Body of pancreas (tissue), 4 donors: Measurements from ENCODE around the gene ANGPTL2. TPM values are rescaled to one million over a fixed set of nuclear protein-coding genes. Genes with fewer than 3 reads are reported as not detected.

Experiments
- ATAC-seq: fragments of 150-250 bp; one replicate; pipeline ENCODE4 v1.9.1; 2016
- DNase-seq, 4 donors: peaks; one replicate each; pipeline ENCODE4 v3.0.0-alpha.2; 2019
- H3K27ac ChIP-seq, 4 donors: fragments of 200-600 bp; sonication (generic); 1 replicate in 3 of 4; 2 replicates in 1 of 4; pipeline versions ENCODE4 v1.5.1 to v1.6.1; 2016 to 2019; ENCODE audit warnings: mild to moderate bottlenecking in 1 of 4, mixed read lengths in 1 of 4, moderate library complexity in 1 of 4
- H3K27me3 ChIP-seq, 2 donors: fragments of 200-600 bp; sonication (generic); one replicate each; pipeline ENCODE4 v1.6.0; 2016; ENCODE audit warnings: mild to moderate bottlenecking in 1 of 2
- H3K36me3 ChIP-seq, 2 donors: fragments of 200-600 bp; sonication (generic); replicated peaks in 1 of 2; 2 replicates each; pipeline ENCODE4 v1.5.1; 2016; ENCODE audit warnings: low read depth in 2 of 2; ENCODE audit not compliant: insufficient read depth in 1 of 2
- H3K4me1 ChIP-seq: fragments of 200-600 bp; sonication (generic); one replicate; pipeline ENCODE4 v1.6.0; 2016
- H3K4me3 ChIP-seq, 2 donors: fragments of 200-600 bp; sonication (generic); 1 replicate in 1 of 2; 2 replicates in 1 of 2; pipeline ENCODE4 v1.5.1; 2016 to 2019
- H3K9me3 ChIP-seq, 3 donors: fragments of 200-600 bp; sonication (generic); 1 replicate in 2 of 3; 2 replicates in 1 of 3; pipeline ENCODE4 v1.5.1; 2016
- CTCF ChIP-seq, 7 experiments: fragments of 450-650 bp in 4 of 7; fragments of 200-600 bp in 3 of 7; sonication (generic) in 3 of 7; IDR thresholded peaks; one replicate each; pipeline ENCODE4 v1.5.1; 2016 to 2019; ENCODE audit warnings: antibody characterized with exemption in 7 of 7
- POLR2A ChIP-seq, 3 donors: fragments of 450-650 bp; IDR thresholded peaks; one replicate each; pipeline ENCODE4 v1.6.1; 2016; ENCODE audit warnings: antibody characterized with exemption in 3 of 3, mild to moderate bottlenecking in 2 of 3
- WGBS, 2 donors: methylation state at CpG; one replicate each; pipeline ENCODE4 v1.1.5; 2017; 5-methylcytosine and 5-hydroxymethylcytosine counted together
- intact Hi-C: fragments of 100-400 bp; cut with DNase I; formaldehyde crosslinking; loops from one replicate; pipeline ENCODE4 v1.15.1; 2023
- total RNA-seq, 2 donors: library from RNA; depleted of rRNA; stranded (reverse); fragments of >200 nt; gene quantifications; one replicate each; pipeline ENCODE4 v1.1.0, GENCODE V29; 2016

ANGPTL2 gene
- total RNA-seq, 2 donors from 2014 or later = 3.1 to 7.6 TPM

DNA sequence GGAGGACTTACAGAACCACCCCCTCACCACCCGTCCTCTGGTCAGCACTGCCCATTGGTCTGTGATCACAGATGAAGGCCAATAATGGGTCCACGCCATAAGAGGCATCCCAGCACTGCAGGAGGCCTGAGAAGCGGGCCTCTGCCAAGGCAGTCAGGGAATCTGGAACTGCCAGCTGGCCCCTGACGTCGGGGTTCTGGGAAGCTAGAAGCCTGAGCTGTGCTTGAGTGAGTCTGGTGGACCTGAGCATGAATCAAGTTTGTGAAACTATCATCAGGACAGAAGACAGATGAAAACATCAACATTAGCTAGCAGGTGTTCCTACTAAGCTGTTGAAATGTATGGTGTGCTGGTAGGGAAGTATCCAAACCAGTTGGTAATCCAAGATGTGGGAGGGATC lies 7.8 kb downstream of the ANGPTL2 start:
- Histone ChIP-seq H3K9me3 (no peaks in the 10 kb centered on the region), H3K36me3 (no peaks in the 10 kb centered on the region), H3K27me3 (no peaks in the 10 kb centered on the region), H3K4me3 (no peak overlapping the region), H3K4me1 (peaks cover 6% of the 10 kb centered on the region), H3K27ac (no peak overlapping the region)
- TF ChIP-seq CTCF (IDR thresholded peaks at IDR 0.05) (no peak), POLR2A (IDR thresholded peaks at IDR 0.05) (no peak)
- intact Hi-C loops = no loop called here
- DNase-seq (no peak), ATAC-seq (no peak)
- 91 to 94% methylated on average over 5 of the region's 5 CpGs for whole genome bisulfite sequencing, 2 donors

- Histone ChIP-seq H3K27me3 (no peaks in the 10 kb centered on the region), H3K36me3 (no peaks in the 10 kb centered on the region), H3K4me3 (no peak overlapping the region), H3K27ac (no peak overlapping the region), H3K4me1 (peaks cover 6% of the 10 kb centered on the region), H3K9me3 (no peaks in the 10 kb centered on the region)
- DNase-seq (no peak), ATAC-seq (no peak)
- WGBS, 2 donors = 71 to 72% methylated on average over 7 to 10 of the region's 10 CpGs
- intact Hi-C loops = no loop called here
- TF ChIP-seq POLR2A (IDR thresholded peaks at IDR 0.05) = no peak
- no peak for TF ChIP-seq CTCF (IDR thresholded peaks at IDR 0.05)
Observed at GRCh38 chr9:127113191-127113972, 9.1 kb downstream of the ANGPTL2 start.

- H3K36me3 ChIP-seq = no peaks in the 10 kb centered on the region
- intact Hi-C loops = no loop called here
- H3K27me3 ChIP-seq = no peaks in the 10 kb centered on the region
- no peak for DNase-seq
- TF ChIP-seq CTCF (IDR thresholded peaks at IDR 0.05) (no peak), POLR2A (IDR thresholded peaks at IDR 0.05) (no peak)
- no peak overlapping the region for H3K4me3 ChIP-seq
- no peak for ATAC-seq
- no peak overlapping the region for H3K27ac ChIP-seq
- peaks cover 6% of the 10 kb centered on the region for H3K4me1 ChIP-seq
- WGBS, 2 donors = 92 to 95% methylated on average over 3 of the region's 3 CpGs
- H3K9me3 ChIP-seq = no peaks in the 10 kb centered on the region
Observed at GRCh38 chr9:127112735-127113161, 9.7 kb downstream of the ANGPTL2 start.

GRCh38 chr9:127112056-127112455 lies 10.4 kb downstream of the ANGPTL2 start:
- H3K9me3 ChIP-seq = no peaks in the 10 kb centered on the region
- H3K27ac ChIP-seq = no peak overlapping the region
- 77 to 81% methylated on average over 4 to 7 of the region's 7 CpGs for WGBS, 2 donors
- no peaks in the 10 kb centered on the region for H3K27me3 ChIP-seq
- no peak overlapping the region for H3K4me3 ChIP-seq
- intact Hi-C loops = no loop called here
- no peaks in the 10 kb centered on the region for H3K36me3 ChIP-seq
- ATAC-seq (no peak), DNase-seq (no peak)
- peaks cover 6% of the 10 kb centered on the region for H3K4me1 ChIP-seq
- TF ChIP-seq CTCF (IDR thresholded peaks at IDR 0.05) (no peak), POLR2A (IDR thresholded peaks at IDR 0.05) (no peak)

DNA sequence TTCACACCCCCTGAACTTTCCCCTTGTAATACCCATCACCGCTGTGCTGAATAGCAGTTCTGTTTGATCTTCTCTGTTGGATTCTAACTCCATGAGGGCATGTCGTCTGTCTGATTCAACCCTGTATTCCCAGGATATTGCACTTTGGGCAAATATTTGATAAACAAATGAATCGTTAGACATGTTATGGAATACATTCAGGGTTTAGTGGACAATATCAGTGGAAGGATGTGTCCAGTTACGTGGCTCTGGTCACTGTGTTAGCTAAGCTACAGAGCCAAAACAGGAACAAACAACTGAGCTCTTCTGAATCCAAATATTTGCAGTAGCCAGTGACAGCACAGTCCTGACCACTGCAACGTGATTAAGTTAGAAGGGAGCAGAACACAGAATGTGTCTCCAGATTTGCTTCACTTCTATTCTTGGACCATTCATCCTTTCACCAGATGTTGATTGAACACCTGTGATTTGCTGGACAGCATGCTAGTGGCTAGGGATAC lies 13.2 kb downstream of the ANGPTL2 start:
- no peaks in the 10 kb centered on the region for H3K9me3 ChIP-seq
- H3K4me3 ChIP-seq = no peak overlapping the region
- ATAC-seq (peak; percentile 29), DNase-seq (no peak)
- intact Hi-C loops = no loop called here
- H3K4me1 ChIP-seq = peaks cover 6% of the 10 kb centered on the region
- WGBS, 2 donors = 73 to 87% methylated on average over 5 of the region's 5 CpGs
- no peaks in the 10 kb centered on the region for H3K36me3 ChIP-seq
- TF ChIP-seq POLR2A (IDR thresholded peaks at IDR 0.05) (no peak), CTCF (IDR thresholded peaks at IDR 0.05) (no peak)
- H3K27ac ChIP-seq = no peak overlapping the region
- no peaks in the 10 kb centered on the region for H3K27me3 ChIP-seq
